Measurements from ENCODE around the gene GINS3.

DNA sequence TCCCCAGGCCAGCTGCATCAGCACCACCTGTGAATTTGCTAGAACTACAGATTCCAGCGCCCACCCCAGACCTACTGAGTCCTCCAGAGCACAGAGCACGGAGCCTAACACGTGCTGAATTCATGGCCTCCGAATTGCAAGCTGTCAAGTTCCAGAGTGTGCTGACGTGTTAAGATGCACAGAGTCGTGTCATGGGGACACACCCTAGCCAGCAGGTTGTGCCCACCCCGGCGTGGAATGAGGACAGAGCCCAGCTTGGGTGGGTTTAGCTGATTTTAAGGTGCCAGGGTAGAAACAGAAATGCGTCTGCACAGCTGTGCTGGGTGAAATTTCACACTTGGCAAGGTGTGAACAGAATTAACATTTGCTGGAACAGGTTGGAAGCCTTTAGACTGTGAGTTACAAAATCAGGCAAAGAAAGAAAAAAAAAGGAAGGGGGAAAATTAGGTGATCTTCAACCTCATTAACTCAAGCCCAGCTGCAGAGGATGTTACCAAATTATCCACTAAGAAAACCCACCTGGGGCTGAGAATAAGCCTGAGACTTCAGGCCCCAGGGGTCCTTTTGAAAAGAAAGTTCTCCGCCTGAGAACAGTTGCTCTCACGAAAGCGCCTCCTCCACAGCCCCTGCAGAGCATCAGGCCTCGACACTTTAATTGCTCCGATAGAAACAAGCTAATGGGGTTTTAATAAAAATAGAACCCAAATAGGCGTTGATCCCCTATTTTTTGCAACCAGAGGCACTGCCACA lies 27.1 kb downstream of the GINS3 start:
- TF ChIP-seq, protein P1, sequence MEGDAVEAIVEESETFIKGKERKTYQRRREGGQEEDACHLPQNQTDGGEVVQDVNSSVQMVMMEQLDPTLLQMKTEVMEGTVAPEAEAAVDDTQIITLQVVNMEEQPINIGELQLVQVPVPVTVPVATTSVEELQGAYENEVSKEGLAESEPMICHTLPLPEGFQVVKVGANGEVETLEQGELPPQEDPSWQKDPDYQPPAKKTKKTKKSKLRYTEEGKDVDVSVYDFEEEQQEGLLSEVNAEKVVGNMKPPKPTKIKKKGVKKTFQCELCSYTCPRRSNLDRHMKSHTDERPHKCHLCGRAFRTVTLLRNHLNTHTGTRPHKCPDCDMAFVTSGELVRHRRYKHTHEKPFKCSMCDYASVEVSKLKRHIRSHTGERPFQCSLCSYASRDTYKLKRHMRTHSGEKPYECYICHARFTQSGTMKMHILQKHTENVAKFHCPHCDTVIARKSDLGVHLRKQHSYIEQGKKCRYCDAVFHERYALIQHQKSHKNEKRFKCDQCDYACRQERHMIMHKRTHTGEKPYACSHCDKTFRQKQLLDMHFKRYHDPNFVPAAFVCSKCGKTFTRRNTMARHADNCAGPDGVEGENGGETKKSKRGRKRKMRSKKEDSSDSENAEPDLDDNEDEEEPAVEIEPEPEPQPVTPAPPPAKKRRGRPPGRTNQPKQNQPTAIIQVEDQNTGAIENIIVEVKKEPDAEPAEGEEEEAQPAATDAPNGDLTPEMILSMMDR (IDR thresholded peaks at IDR 0.05): no peak
- TF ChIP-seq POLR2A (IDR thresholded peaks at IDR 0.05): no peak
- no peak for TF ChIP-seq POLR2AphosphoS5 (IDR thresholded peaks at IDR 0.05)

All from suprapubic skin (tissue), 4 donors.